Effector memory CD4-positive, alpha-beta T cell (primary cell): Measurements from ENCODE around the gene ADAMTS4.

Source experiments
- DNase-seq, 3 donors: peaks; one replicate each; pipeline ENCODE4 v3.0.0-alpha.2; 2020
- H3K27ac ChIP-seq: 2 replicates; pipeline ENCODE4 v1.7.0; 2013; ENCODE audit warnings: mild to moderate bottlenecking, low read length, moderate library complexity; ENCODE audit not compliant: insufficient read depth, poor library complexity, severe bottlenecking
- H3K27me3 ChIP-seq: replicated peaks from 2 replicates; pipeline ENCODE4 v1.7.0; 2013; ENCODE audit warnings: mild to moderate bottlenecking, low read length; ENCODE audit not compliant: insufficient read depth, control insufficient read depth, poor library complexity, severe bottlenecking
- H3K36me3 ChIP-seq: 2 replicates; pipeline ENCODE4 v1.7.0; 2013; ENCODE audit warnings: mild to moderate bottlenecking, low read length, moderate library complexity; ENCODE audit not compliant: control insufficient read depth, insufficient read depth
- H3K4me1 ChIP-seq: 2 replicates; pipeline ENCODE4 v1.7.0; 2013; ENCODE audit warnings: low read length, mild to moderate bottlenecking; ENCODE audit not compliant: control insufficient read depth, insufficient read depth, poor library complexity, severe bottlenecking
- H3K4me3 ChIP-seq: 2 replicates; pipeline ENCODE4 v1.7.0; 2013; ENCODE audit warnings: low read length, low read depth, mild to moderate bottlenecking; ENCODE audit not compliant: insufficient read depth, poor library complexity, severe bottlenecking
- H3K9me3 ChIP-seq: 2 replicates; pipeline ENCODE4 v1.7.0; 2013; ENCODE audit warnings: mild to moderate bottlenecking, low read length, moderate library complexity; ENCODE audit not compliant: control insufficient read depth

Gene ADAMTS4

GRCh38 chr1:161185282-161185682 is 13.6 kb downstream of the ADAMTS4 start:
- H3K27me3 ChIP-seq: no peaks in the 10 kb centered on the region
- no peaks in the 10 kb centered on the region for H3K9me3 ChIP-seq
- H3K27ac ChIP-seq: peak overlapping the region; percentile 50
- H3K4me1 ChIP-seq: peaks cover 79% of the 10 kb centered on the region
- no peak overlapping the region for H3K4me3 ChIP-seq
- no peaks in the 10 kb centered on the region for H3K36me3 ChIP-seq
- peak; percentile 64 to 70 (median 70) for DNase-seq

GRCh38 chr1:161182214-161182613 is 16.6 kb downstream of the ADAMTS4 start:
- Histone ChIP-seq H3K27me3 (no peaks in the 10 kb centered on the region), H3K4me3 (no peak overlapping the region), H3K36me3 (no peaks in the 10 kb centered on the region), H3K4me1 (peaks cover 66% of the 10 kb centered on the region), H3K9me3 (no peaks in the 10 kb centered on the region), H3K27ac (peak overlapping the region; percentile 70)
- peak in 1 of 3 donors; percentile 37 for DNase-seq

DNA sequence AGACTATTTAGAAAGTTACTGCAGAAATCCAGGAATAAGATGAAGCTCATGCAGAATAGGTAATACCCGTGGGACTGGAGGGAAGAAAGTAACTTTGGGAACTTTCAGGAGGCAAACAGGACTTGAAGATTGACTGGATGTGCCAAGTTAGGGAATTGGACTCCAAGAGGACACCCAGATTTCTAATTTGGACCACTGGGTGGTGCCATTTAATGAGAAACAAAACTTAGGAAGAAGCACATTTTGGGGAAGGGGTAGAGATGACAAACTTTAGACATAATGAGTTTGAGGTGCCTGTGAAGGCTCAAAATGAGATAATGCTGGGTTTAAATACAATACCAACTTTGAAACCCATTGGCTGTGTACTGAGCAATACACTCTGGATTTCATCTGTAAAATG is 18.2 kb downstream of the ADAMTS4 start:
- Histone ChIP-seq H3K27me3 (no peaks in the 10 kb centered on the region), H3K9me3 (no peaks in the 10 kb centered on the region), H3K4me1 (peaks cover 61% of the 10 kb centered on the region), H3K36me3 (peaks cover 2% of the 10 kb centered on the region), H3K27ac (no peak overlapping the region), H3K4me3 (no peak overlapping the region)
- no peak for DNase-seq

- H3K27ac ChIP-seq: no peak overlapping the region
- H3K9me3 ChIP-seq: no peaks in the 10 kb centered on the region
- H3K36me3 ChIP-seq: peaks cover 7% of the 10 kb centered on the region
- H3K27me3 ChIP-seq: no peaks in the 10 kb centered on the region
- H3K4me1 ChIP-seq: peaks cover 58% of the 10 kb centered on the region
- no peak overlapping the region for H3K4me3 ChIP-seq
- no peak for DNase-seq
These were observed 19.2 kb downstream of the ADAMTS4 start for GRCh38 chr1:161179698-161180097.

GRCh38 chr1:161177936-161178244 is 21.0 kb downstream of the ADAMTS4 start:
- peaks cover 40% of the 10 kb centered on the region for H3K4me1 ChIP-seq
- H3K27me3 ChIP-seq: no peaks in the 10 kb centered on the region
- peak overlapping the region; percentile 97 for H3K4me3 ChIP-seq
- no peaks in the 10 kb centered on the region for H3K9me3 ChIP-seq
- DNase-seq: no peak
- H3K36me3 ChIP-seq: peaks cover 24% of the 10 kb centered on the region
- peak overlapping the region; percentile 94 for H3K27ac ChIP-seq

GRCh38 chr1:161177112-161177935 is 21.5 kb downstream of the ADAMTS4 start, which contains the start of gene B4GALT3:
Gene B4GALT3 (minus strand): TSS chr1:161177507. CDS start chr1:161176060, 1,447 bp downstream.
- DNase-seq: peak; percentile 86
- no peaks in the 10 kb centered on the region for H3K27me3 ChIP-seq
- H3K4me1 ChIP-seq: peaks cover 35% of the 10 kb centered on the region
- peak within 1 kb of the TSS; percentile 97 for H3K4me3 ChIP-seq
- no peaks in the 10 kb centered on the region for H3K9me3 ChIP-seq
- H3K36me3 ChIP-seq: peaks cover 29% of the 10 kb centered on the region
- peak within 1 kb of the TSS; percentile 94 for H3K27ac ChIP-seq

DNA sequence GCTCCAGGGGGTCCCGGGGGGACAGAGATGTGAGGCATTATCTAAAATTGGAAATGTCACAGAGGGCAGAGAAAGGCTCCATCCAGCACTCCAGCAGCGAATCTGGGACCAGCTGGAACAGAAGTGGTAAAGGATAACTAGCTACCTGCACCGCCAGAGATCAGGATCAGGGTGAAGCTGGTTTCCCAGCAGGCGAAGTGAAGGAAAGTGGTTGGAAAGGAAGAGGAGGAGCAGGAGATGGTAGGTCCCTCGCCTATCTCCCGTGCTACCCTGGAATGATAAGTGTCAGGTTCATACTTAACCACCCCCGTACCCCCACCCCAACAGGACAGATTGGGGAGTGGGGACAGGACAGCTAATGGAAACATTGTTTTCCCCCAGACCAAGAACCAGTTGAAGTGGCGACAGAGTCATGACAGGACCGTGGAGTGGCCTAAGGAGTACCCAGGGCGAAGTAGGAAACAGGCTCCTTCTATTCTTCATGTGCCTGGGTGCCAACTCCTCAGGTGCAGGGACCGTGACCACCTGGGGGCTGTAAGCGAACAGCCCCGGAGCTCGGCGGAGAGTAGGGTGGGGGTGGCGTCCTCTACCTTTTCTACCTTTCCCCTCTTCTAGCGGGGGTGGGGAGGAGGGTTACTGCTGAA is 22.3 kb downstream of the ADAMTS4 start:
- Histone ChIP-seq H3K27ac (peak overlapping the region; percentile 94), H3K36me3 (peaks cover 36% of the 10 kb centered on the region), H3K9me3 (no peaks in the 10 kb centered on the region), H3K4me3 (peak overlapping the region; percentile 97), H3K4me1 (peaks cover 28% of the 10 kb centered on the region), H3K27me3 (no peaks in the 10 kb centered on the region)
- no peak for DNase-seq

DNA sequence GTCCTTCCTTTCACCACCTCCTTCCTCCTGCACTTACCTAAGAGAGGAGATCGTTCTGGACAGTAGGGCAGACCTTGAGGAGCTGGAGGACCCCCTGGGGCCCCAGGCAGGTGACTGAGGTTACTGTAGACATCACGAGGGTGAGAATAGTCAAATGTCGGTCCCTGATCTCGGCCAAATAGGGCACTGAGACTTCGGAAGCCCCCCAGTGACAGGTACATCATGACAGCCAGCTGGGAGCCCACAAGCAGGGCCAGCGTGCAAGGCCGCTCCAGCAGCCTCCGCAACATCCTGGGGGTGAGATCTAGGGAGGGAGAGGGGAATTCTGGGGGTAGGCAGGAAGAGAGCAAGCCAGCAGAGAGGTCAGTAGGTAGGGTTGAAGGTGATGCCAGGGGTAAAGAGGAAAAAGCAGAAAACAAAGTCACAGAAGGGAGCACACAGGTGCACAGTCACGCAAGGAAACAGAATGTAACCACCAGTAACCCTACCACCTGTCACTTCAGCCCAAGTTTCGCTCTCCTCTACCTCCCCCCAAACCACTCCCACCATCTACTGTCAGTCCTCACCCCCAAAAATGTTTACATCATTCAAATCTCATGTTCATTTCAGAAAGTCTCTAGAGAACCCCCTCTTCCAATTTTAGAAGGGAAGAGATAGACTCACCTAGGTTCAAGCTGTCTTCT is 22.9 kb downstream of the ADAMTS4 start:
- Histone ChIP-seq H3K36me3 (peaks cover 43% of the 10 kb centered on the region), H3K9me3 (no peaks in the 10 kb centered on the region), H3K27ac (peak overlapping the region; percentile 94), H3K4me3 (peak overlapping the region; percentile 97), H3K4me1 (peaks cover 22% of the 10 kb centered on the region), H3K27me3 (no peaks in the 10 kb centered on the region)
- no peak for DNase-seq

GRCh38 chr1:161174911-161175310 is 23.9 kb downstream of the ADAMTS4 start:
- no peak overlapping the region for H3K27ac ChIP-seq
- H3K4me1 ChIP-seq: peaks cover 15% of the 10 kb centered on the region
- peaks cover 50% of the 10 kb centered on the region for H3K36me3 ChIP-seq
- no peaks in the 10 kb centered on the region for H3K27me3 ChIP-seq
- DNase-seq: no peak
- H3K9me3 ChIP-seq: no peaks in the 10 kb centered on the region
- H3K4me3 ChIP-seq: no peak overlapping the region

DNA sequence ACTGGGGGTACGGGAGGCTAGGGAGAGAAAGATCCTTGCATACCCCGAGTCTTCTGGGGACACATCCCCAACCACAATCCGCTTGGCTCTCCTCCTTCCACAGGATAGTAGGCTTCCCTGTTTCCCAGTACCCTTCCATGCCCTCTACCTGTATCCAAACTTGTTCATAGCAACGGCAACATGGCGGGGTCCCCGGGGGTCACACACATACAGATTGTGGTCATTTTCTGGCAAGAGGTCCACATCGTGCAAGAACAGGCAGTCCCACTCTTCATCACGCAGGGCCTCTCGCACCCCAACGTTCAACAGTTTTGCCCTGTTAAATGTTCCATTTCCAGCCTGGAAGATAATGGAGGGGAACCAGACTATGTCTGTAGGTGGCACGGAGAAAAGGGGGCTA is 25.1 kb downstream of the ADAMTS4 start:
- Histone ChIP-seq H3K4me3 (no peak overlapping the region), H3K36me3 (peaks cover 60% of the 10 kb centered on the region), H3K9me3 (no peaks in the 10 kb centered on the region), H3K4me1 (peaks cover 15% of the 10 kb centered on the region), H3K27me3 (no peaks in the 10 kb centered on the region), H3K27ac (no peak overlapping the region)
- DNase-seq: no peak
